ENCODE results near the gene TLE4.
"Not testable (repeated sequence)": the region's sequence is repeated elsewhere in the genome, so short reads cannot be mapped to it uniquely, and the experiment has no call there.

The TLE4 gene

DNA sequence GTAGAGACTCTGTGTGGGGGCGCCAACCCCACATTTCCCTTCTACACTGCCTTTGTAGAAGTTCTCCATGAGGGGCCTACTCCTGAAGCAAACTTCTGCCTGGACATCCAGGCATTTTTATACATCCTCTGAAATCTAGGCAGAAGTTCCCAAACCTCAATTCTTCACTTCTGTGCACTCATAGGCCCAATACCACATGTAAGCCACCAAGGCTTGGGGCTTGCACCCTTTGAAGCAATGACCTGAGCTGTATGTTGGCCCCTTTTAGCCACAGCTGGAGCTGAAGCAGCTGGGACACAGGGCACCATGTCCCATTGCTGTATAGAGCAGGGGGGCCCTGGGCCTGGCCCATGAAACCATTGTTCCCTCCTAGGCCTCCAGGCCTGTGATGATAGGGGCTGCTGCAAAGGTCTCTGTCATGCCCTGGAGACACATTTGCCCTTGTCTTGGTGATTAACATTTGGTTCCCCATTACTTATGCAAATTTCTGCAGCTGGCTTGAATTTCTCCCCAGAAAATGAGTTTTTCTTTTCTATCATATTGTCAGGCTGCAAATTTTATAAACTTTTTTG is 180.2 kb downstream of the TLE4 start:
- not testable (repeated sequence) for DNase-seq

DNA sequence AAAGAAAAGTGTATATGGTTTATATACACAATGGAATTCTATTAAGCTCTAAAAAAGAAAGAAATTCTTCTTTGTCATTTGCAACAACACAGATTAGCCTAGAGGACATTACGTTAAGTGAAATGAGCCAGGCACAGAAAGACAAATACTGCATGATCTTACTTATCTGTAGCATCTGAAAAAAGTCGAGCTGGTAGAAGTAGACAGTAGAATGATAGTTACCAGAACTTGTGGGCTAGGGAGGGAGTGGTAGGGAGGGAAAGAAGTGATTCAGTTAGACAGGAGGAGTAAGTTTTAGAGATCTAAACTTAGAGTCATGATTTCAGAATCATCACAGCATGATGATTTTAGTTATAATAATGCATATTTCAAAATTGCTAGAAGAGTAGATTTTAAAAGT is 184.6 kb downstream of the TLE4 start:
- no peak for DNase-seq

DNA sequence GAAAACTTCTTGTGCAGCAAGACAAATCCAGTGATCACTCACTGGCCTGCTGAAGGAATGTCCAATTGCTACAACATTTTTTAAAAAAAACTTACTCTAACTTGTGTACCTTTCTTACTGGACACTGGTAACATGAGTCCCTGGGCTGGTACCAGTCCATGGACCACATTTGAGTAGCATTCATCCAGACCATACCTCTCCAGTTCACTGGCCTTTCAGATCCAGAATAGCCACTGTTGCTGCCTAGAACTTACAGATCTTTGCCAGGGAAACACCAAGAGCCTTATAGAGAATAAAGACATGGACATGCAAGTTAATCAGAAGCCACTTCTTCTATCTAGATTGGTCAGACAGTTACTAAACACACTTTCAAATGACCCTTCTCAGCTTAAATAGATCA is 185.3 kb downstream of the TLE4 start:
- no peak for DNase-seq

DNA sequence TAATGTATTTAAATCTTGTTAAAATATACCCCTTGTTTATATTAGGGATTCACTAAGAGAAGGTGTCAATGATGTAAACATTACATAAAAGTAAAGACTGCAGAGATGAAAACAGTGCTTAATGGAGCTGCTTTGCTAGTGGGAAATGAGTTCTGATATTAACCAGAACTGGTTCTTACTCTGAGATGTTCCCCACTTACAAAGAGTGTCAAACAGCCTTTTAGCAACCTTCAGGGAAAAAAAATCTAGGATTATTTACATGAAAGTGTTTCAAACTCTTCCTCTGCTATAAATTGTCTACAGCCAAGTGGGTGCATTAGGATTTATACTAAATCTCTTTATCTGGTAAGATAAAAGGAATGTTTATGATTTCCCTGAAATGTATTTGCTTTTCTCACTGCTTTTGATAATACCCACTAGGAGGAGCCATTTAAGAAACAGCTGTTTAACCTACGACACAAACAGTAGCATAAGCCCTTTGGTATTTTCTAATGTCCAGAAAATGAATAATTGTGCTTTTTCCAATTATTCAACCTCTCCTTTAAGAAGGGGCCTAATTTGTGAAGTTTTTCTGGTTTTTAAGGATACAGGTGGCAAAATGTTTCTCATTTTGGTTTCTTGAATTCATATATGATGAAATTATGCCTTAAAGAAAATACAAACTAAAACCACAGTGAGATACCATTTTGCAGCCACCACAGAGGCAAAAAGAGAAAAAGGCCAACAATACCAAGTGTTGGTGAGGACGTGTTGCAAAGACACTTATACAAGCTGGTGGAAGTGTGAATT is 186.3 kb downstream of the TLE4 start:
- no peak for DNase-seq

DNA sequence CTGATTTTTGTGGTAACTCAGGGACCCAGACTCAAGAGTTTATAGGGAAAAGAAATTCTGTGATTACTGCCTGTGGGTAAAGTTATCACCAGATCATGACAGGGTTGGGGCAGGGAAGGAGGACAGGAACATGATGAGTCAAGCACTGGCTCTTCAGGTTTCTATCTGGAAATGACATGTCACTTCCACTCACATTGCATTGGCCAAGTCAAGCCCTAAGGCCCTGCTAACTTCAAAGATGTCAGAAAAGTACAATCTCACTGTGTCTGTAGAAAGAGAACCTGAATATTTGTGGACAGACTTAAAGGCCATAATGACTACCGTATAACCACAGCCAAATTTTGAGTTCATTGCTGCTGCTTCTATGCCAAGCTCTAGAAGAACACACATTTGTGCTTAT is 187.7 kb downstream of the TLE4 start:
- DNase-seq = no peak

DNA sequence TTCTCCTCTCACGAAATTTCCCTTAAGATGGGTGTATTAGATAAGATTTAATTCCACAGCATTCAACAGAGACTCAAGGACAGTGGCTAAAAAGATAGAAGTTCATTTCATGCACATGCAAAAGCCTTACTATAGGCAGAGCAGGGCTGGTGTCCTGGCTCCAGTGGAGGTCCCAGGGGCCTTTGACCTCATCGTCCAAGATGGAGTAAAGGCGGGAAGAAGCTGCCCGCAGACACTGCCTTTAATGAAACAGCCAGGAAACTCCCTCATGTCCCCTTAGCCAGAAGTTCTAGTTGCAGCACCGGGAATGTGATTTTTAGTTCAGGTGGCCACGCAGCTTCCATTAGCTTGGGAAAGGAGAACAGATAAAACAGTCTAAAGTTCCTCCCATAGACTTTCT is 190.3 kb downstream of the TLE4 start:
- no peak for DNase-seq

DNA sequence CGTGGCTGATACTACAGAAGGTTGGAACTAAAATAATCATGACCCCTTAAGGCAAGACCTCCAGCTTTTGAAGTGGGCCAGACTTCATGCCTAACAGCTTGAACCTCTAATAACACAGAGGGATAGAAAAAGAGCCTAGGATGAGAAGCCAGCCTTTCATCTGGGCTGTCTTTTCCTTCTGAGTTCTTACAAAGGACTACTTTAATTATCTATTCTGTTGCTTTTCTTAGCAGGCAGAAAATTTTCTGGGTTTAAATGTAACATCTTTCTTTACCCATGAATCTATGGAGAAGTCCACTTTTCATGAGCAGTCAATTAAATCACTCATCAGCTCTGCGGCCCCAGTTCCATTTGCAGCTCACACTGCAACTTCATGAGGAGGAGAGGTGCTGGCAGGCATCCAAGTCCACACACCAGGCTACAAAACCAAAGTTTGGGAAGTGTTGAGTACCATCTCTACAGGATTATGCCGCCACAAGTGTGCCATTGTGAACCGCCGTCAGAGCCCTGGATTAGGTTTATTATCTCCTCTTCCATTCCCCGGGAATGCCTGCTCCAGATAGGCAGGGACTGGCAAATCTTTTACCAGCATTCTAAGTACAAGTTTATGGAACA is 192.0 kb downstream of the TLE4 start:
- no peak for DNase-seq

DNA sequence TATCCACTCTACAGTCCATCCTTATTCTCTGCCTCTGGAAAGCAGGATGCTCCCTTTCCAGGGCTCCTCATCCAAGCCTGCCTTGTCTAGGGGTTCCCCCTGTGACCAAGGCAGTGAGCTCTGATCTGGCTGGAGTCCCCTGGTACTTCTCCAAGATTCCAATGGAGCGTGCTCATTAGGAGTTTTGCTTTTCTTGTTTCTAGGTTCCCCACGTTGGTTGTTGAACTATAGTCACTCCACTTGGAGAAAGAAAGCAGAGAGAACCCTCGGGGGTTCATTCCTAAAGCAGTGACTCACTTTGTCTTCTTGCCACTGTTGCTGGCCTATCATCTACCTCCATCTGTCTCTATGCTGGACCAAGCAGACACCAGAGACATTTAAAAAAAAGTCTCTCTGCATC is 192.6 kb downstream of the TLE4 start:
- no peak for DNase-seq

DNA sequence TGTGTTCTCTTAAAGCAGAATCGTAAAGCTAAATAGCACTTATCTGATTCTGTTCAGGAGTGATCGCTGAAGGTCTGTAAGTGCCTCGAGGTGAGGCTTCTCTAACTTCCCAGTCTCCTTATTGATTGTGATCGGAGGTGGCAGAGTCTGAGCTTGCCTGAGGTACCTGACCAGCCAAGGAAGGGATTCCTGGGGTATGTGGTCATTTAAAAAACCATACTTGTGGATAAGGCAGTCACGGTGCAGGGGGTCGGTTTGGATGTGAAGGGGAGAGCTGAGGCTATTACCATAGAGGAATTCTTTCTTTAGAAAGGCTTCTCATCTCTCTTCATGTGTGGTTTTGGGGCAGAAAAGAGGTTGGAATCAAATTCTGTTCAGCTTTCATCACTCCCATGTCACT is 193.7 kb downstream of the TLE4 start:
- no peak for DNase-seq

DNA sequence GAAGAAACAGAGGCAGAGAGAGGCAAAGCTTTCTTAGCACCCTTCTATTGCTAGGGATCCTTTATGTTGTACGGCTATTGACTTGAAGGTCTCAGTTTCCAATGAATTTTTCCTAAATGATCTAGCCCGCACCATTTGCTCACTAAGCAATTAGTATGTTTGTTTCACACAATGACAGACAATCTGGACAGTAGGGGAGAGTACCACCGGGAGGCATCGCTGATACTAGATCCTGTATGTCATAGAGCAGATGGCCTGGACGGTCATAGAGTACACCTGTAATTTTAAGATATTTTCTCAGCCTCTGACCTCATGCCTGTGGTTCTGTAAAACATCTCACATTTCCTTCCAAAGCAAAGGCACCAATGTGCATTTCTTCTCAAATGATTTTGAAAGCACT is 194.3 kb downstream of the TLE4 start:
- no peak for DNase-seq

DNA sequence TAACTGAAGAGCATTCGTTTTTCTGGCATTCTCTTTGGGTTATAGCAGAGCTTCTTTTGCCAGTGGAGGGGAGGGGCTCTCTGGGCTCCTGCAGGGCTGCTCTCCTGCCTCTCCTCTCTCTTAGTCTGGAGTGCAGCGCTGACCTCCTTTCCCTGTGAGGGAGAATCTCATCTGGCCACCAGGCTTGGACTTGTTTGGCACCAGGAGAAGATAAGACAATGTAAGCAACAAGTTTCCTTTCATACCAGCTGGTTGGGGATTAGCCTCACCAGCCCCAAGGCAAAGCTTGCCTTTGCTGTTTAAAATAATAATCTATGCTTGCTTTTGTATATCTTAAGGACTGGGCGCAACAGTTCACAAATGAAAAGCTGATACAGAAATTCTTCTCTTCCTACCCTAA is 196.4 kb downstream of the TLE4 start:
- DNase-seq = no peak

DNA sequence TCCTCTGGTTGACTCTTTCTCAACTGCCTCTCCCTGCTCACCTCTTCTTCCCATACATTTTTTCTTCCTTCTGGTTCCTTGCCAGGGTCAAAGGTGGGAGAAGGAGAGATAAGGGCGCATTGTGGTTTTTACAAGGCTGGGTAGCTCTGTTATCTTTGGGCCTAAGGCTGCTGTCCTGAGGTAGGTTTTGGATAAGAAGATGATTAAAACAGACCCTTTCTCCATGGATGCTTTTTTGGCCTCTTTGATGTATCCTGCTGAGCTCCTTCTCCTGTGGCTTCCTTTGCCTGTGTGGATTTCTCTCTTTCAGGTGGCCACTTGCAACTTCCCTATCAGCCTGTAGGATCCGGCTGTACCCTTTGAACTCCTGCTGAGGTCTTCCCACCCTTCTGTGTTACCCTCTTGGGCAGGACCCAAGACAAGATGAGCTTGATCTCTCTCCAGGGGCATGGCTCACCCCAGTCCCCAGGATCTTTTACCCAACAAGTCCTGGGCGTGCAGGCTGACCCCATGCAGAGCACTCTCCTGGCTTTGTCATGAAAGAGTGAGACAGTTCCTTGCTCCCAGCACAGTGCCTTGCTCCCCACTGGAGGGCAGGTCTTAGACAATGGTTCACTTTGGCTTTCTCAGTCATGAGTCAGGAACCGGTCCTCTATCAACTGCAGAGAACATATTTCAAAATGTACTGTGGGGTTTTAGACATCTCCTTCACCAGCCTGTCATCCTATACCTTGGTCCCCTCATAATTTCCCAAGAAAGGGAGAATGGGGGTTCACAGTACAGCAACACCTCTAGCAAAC is 197.9 kb downstream of the TLE4 start:
- no peak for DNase-seq

DNA sequence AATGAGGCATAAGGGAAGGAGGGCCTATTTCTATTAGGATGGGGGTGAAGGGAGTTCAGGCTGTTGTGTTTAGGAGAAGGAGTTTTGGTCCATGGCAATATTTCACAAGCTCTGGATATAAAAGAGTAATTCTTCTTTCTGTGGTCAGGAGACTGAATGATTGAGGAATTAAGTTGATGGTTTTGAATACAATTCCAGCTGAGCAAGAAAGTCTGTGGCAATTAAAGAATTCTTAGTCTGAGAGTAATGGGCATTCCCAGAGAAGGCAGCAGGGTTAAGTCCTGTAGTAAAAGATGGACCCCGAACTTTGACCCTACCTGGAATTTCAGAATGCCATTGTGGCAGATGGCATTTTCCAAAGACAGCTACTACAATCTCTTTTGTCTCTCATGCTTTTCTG is 202.6 kb downstream of the TLE4 start:
- no peak for DNase-seq

All from activated CD8-positive, alpha-beta memory T cell treated with anti-CD3 and anti-CD28 coated beads, Interleukin-2, amount 50 U/mL, for 4 hours (primary cell).